GM12878 (cell line): ENCODE measurements around the gene SMIM14. TPM values are rescaled to one million over a fixed set of nuclear protein-coding genes. Genes with fewer than 3 reads are reported as not detected.

ENCODE experiments used
- BACH1 ChIP-seq: fragments of 450-650 bp; IDR thresholded peaks from 2 replicates; pipeline ENCODE4 v1.6.1; 2017; ENCODE audit warnings: mild to moderate bottlenecking, borderline replicate concordance
- E4F1 ChIP-seq: fragments of 450-650 bp; IDR thresholded peaks from 2 replicates; pipeline ENCODE4 v1.6.1; 2018; ENCODE audit warnings: borderline replicate concordance, mild to moderate bottlenecking; ENCODE audit not compliant: partially characterized antibody
- GABPA ChIP-seq: IDR thresholded peaks from 2 replicates; pipeline ENCODE4 v1.6.1; 2014; ENCODE audit warnings: antibody characterized with exemption, low read depth, mild to moderate bottlenecking, inconsistent platforms
- IRF3 ChIP-seq: fragments of 450-650 bp; IDR thresholded peaks from 2 replicates; pipeline ENCODE4 v1.6.1; 2014; ENCODE audit warnings: mild to moderate bottlenecking
- IRF4 ChIP-seq: IDR thresholded peaks from 2 replicates; pipeline ENCODE4 v1.6.1; 2011; ENCODE audit warnings: low read depth, low read length
- MYC ChIP-seq: IDR thresholded peaks from 2 replicates; pipeline ENCODE4 v1.6.1; 2011; ENCODE audit warnings: mild to moderate bottlenecking, low read length, moderate library complexity, inconsistent platforms; ENCODE audit not compliant: insufficient read depth, insufficient replicate concordance, insufficient read length, severe bottlenecking
- NFYB ChIP-seq: IDR thresholded peaks from 2 replicates; pipeline ENCODE4 v1.6.1; 2011; ENCODE audit warnings: low read depth, mild to moderate bottlenecking, low read length, improper control_type of control experiment, moderate library complexity; ENCODE audit not compliant: insufficient read depth
- NKRF ChIP-seq: fragments of 450-650 bp; conservative IDR thresholded peaks from 2 replicates; pipeline ENCODE4 v1.6.1; 2017; ENCODE audit warnings: mild to moderate bottlenecking, moderate library complexity
- NR2F1 ChIP-seq: fragments of 450-650 bp; conservative IDR thresholded peaks from 2 replicates; pipeline ENCODE4 v1.6.1; 2017; ENCODE audit warnings: mild to moderate bottlenecking
- PAX5 ChIP-seq: IDR thresholded peaks from 2 replicates; pipeline ENCODE4 v1.6.1; 2011; ENCODE audit warnings: low read depth, low read length, borderline replicate concordance
- PAX8 ChIP-seq: fragments of 450-650 bp; IDR thresholded peaks from 2 replicates; pipeline ENCODE4 v1.6.1; 2017; ENCODE audit warnings: mild to moderate bottlenecking, moderate library complexity
- RELB ChIP-seq: fragments of 450-650 bp; IDR thresholded peaks from 2 replicates; pipeline ENCODE4 v1.6.1; 2017; ENCODE audit warnings: low read depth, mild to moderate bottlenecking, moderate library complexity
- SIN3A ChIP-seq: IDR thresholded peaks from 2 replicates; pipeline ENCODE4 v1.6.1; 2012; ENCODE audit warnings: low read depth, low read length, improper control_type of control experiment
- TCF3 ChIP-seq: IDR thresholded peaks from 2 replicates; pipeline ENCODE4 v1.6.1; 2012; ENCODE audit warnings: low read depth, mild to moderate bottlenecking, low read length, borderline replicate concordance; ENCODE audit not compliant: insufficient read depth
- ZBTB40 ChIP-seq: fragments of 450-650 bp; IDR thresholded peaks from 2 replicates; pipeline ENCODE4 v1.6.1; 2016; ENCODE audit warnings: mild to moderate bottlenecking, moderate library complexity, borderline replicate concordance
- polyA plus RNA-seq, 11 experiments: library from polyadenylated mRNA; depleted of rRNA in 4 of 11; unstranded in 6 of 11; stranded (reverse) in 5 of 11; fragments of >200 nt; fragmentation: Nextera tagmentation in 4 of 11; fragmentation: Illumina TruSeq in 1 of 11; extraction: Ambion mirVana in 4 of 11; extraction: Trizol in 1 of 11; gene quantifications; 1 replicate in 1 of 11; 2 replicates in 10 of 11; pipeline versions ENCODE4 v1.2.1 to v1.2.3, GENCODE V29; 2011 to 2016; ENCODE audit warnings: inconsistent platforms in 2 of 11, missing spikeins in 2 of 11, low read depth in 1 of 11
- total RNA-seq, 4 experiments: library from RNA; depleted of rRNA in 3 of 4; stranded (reverse); fragments of >200 nt in 3 of 4; fragmentation: Illumina TruSeq in 1 of 4; extraction: Trizol in 1 of 4; gene quantifications; 2 replicates each; pipeline versions ENCODE4 v1.2.1 to v1.2.3, GENCODE V29; 2013 to 2021

The SMIM14 gene
- total and polyA plus RNA-seq, 10 of the 15 experiments (the other 5 are each of a cell fraction or from before 2014, with no cell fraction given) = 125 to 671 (median 188) TPM

- TF ChIP-seq E4F1 = peak; percentile 54
- TF ChIP-seq PAX5 = 0 out of 2 replicates have a peak, but pooled peaks have one; percentile 23
- TF ChIP-seq MYC = peak; percentile 45
- peak; percentile 36 for TF ChIP-seq IRF3
- peak; percentile 92 for TF ChIP-seq NR2F1
- peak; percentile 86 for TF ChIP-seq ZBTB40
- TF ChIP-seq GABPA = peak; percentile 87
- TF ChIP-seq TCF3 = 0 out of 2 replicates have a peak, but pooled peaks have one; percentile 12
- TF ChIP-seq NKRF = peak; percentile 71
- TF ChIP-seq RELB = peak; percentile 84
- TF ChIP-seq BACH1 = peak; percentile 53
- no peak for TF ChIP-seq PAX8
- peak; percentile 71; the same call in 1 of the 2 replicates for TF ChIP-seq IRF4
- 0 out of 2 replicates have a peak, but pooled peaks have one; percentile 3 for TF ChIP-seq NFYB
- no peak; the same call in 1 of the 2 replicates for TF ChIP-seq SIN3A
These were observed 111.2 kb downstream of the SMIM14 start, which contains the start of gene UGDH (continued) for GRCh38 chr4:39527296-39528060.
